NB4 (cell line): ENCODE data around the gene MPPED1.
A peak's percentile ranks its signal among the peaks of the same experiment; 100 is the strongest.

Experiments used
- DNase-seq: peaks from one replicate; pipeline ENCODE4 v3.0.0; 2010; ENCODE audit warnings: low read depth
- H3K4me3 ChIP-seq: one replicate; pipeline ENCODE4 v1.5.1; 2011; ENCODE audit warnings: mild to moderate bottlenecking, low read depth, low read length, moderate library complexity
- CTCF ChIP-seq: IDR thresholded peaks from one replicate; pipeline ENCODE4 v1.5.1; 2012; ENCODE audit warnings: low read depth, low read length
- MAX ChIP-seq: IDR thresholded peaks from 2 replicates; pipeline ENCODE4 v1.6.1; 2011; ENCODE audit warnings: low read depth, low read length
- MYC ChIP-seq: IDR thresholded peaks from 2 replicates; pipeline ENCODE4 v1.6.1; 2011; ENCODE audit warnings: low read depth, low read length
- POLR2A ChIP-seq: IDR thresholded peaks from 2 replicates; pipeline ENCODE4 v1.6.1; 2011; ENCODE audit warnings: mild to moderate bottlenecking; ENCODE audit not compliant: insufficient read length; ENCODE audit errors: extremely low read depth

Gene MPPED1

GRCh38 chr22:43475549-43476076 lies 63.8 kb downstream of the MPPED1 start:
- DNase-seq = no peak
- H3K4me3 ChIP-seq = no peak overlapping the region
- TF ChIP-seq CTCF (no peak), MYC (no peak), MAX (no peak)

- TF ChIP-seq CTCF (peak; percentile 27), MAX (no peak)
- peak; percentile 18 for DNase-seq
- no peak overlapping the region for H3K4me3 ChIP-seq
Measured at GRCh38 chr22:43476341-43476740, 64.5 kb downstream of the MPPED1 start.

GRCh38 chr22:43476751-43477725 lies 65.2 kb downstream of the MPPED1 start:
- TF ChIP-seq MYC (no peak), POLR2A (no peak), MAX (no peak), CTCF (no peak)
- H3K4me3 ChIP-seq = no peak overlapping the region
- no peak for DNase-seq

- TF ChIP-seq CTCF (no peak), MAX (no peak), MYC (no peak), POLR2A (no peak)
- H3K4me3 ChIP-seq = no peak overlapping the region
- no peak for DNase-seq
Measured at GRCh38 chr22:43477966-43478365, 66.2 kb downstream of the MPPED1 start.

GRCh38 chr22:43478621-43479300 lies 66.9 kb downstream of the MPPED1 start:
- H3K4me3 ChIP-seq = no peak overlapping the region
- TF ChIP-seq MYC = no peak
- TF ChIP-seq MAX = no peak
- no peak for TF ChIP-seq POLR2A
- TF ChIP-seq CTCF = no peak
- DNase-seq = no peak
